Memory B cell (primary cell): ENCODE results near the gene PCNA.
A peak's percentile ranks its signal among the peaks of the same experiment; 100 is the strongest.

ENCODE experiments used
- ATAC-seq: fragments of 150-1000 bp; cut with Tn5 transposase; 2 replicates; pipeline ENCODE4 v1.10.0; 2021; ENCODE audit warnings: low read depth, mild to moderate bottlenecking, moderate library complexity
- DNase-seq, 2 donors: peaks; one replicate each; pipeline ENCODE4 v3.0.0; 2022; ENCODE audit warnings: low spot score in 2 of 2
- H3K27ac Mint-ChIP-seq: one replicate; pipeline ENCODE4 v1.8.0; 2022; ENCODE audit warnings: mild to moderate bottlenecking, moderate library complexity, mixed read lengths
- H3K27me3 Mint-ChIP-seq: one replicate; pipeline ENCODE4 v1.8.0; 2022; ENCODE audit warnings: mixed read lengths
- H3K36me3 Mint-ChIP-seq: one replicate; pipeline ENCODE4 v1.8.0; 2022; ENCODE audit warnings: mild to moderate bottlenecking, mixed read lengths
- H3K4me1 Mint-ChIP-seq: one replicate; pipeline ENCODE4 v1.8.0; 2022; ENCODE audit warnings: mixed read lengths
- H3K4me3 Mint-ChIP-seq: one replicate; pipeline ENCODE4 v1.8.0; 2022; ENCODE audit warnings: mild to moderate bottlenecking, moderate library complexity, mixed read lengths
- H3K9me3 Mint-ChIP-seq: one replicate; pipeline ENCODE4 v1.8.0; 2022; ENCODE audit warnings: mixed read lengths

PCNA gene

DNA sequence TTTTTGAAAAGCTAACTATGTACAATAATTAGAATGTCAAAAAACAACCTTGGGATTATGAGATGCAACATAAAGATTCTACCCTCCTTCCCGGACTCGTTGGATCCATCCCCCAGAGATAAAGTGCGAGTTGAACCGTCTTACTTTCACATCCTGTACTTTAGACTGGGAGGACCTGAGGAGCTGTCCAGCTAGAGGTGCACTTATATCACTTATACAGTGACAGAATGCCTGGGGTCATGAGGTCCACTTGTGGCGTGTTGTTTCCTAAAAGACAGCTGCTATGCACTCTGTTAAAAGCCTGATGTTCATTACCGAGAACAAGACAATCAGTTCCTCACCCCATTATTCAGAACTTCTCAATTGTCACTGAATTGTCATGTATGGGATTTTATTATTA, 9.1 kb upstream of the PCNA start:
- peaks cover 24% of the 10 kb centered on the region for H3K4me1 Mint-ChIP-seq
- H3K9me3 Mint-ChIP-seq = no peaks in the 10 kb centered on the region
- DNase-seq (no peak), ATAC-seq (no peak)
- H3K36me3 Mint-ChIP-seq = no peaks in the 10 kb centered on the region
- no peaks in the 10 kb centered on the region for H3K27me3 Mint-ChIP-seq
- H3K4me3 Mint-ChIP-seq = no peak overlapping the region
- peak overlapping the region; percentile 4 for H3K27ac Mint-ChIP-seq

DNA sequence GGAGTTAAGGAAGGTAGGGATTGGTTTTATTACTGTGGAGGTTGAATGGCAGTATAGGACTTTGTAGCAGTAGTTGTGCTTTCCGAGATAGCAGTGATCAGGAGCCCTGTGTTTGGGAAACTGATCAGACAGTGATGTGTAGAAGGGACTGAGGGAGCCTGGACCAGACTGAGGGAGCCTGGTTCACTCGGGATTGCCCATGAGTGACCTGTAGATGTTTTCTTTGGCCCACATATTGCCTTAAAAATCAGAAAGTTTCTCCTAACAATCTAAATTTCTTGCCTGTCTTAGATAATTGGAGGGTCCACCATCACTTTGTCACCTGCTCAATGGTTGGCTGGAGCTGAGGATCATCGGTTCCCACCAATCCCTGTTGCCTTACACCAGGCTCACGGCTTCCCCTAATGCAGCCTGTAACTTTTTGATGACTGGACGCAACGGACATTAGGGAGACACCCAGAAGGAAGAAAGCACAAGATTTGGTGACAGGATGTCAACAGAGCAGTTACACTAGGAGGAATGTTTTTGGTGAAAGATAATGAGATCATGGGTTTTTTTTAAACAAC, 8.2 kb upstream of the PCNA start:
- Mint-ChIP-seq H3K4me3 (peak overlapping the region; percentile 88), H3K9me3 (no peaks in the 10 kb centered on the region), H3K4me1 (peaks cover 24% of the 10 kb centered on the region), H3K27ac (peak overlapping the region; percentile 92), H3K27me3 (no peaks in the 10 kb centered on the region), H3K36me3 (no peaks in the 10 kb centered on the region)
- ATAC-seq = no peak
- no peak for DNase-seq

DNA sequence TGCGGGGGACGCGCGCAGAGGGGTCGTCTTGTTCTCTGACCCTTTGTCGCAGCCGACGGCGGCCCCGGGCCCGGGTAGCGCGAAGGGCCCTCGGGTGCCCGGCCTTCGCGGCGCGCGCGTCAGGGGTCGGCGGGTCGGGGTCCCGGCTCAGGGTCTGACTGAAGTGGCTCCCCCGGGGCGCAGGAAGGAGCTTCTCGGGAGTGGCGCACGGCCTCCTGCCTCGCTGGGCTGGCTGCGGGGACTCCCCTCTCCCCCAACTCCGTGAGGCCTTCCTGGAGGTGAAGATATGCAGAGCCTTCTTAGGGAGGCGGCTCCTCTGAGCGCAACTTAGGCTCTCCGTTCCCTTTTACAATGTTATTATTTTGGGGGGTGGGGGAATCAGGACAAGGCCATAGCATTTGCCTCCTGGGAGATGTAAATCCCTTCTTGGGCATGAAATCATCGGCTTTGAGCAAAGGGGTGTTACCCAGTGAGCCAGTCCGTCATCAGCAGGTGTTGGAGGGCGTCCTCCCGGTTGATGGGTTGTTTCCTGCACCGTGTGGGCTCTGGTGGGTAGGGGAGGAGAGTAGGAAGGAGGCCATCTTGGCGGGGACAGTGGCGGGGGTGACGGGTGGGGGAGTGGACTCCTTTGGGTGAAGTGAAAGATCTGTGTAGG, 7.6 kb upstream of the PCNA start:
- DNase-seq = peak; percentile 61 to 64
- Mint-ChIP-seq H3K9me3 (no peaks in the 10 kb centered on the region), H3K36me3 (no peaks in the 10 kb centered on the region), H3K27ac (peak overlapping the region; percentile 92), H3K4me3 (peak overlapping the region; percentile 88), H3K27me3 (no peaks in the 10 kb centered on the region), H3K4me1 (peaks cover 24% of the 10 kb centered on the region)
- peak; percentile 49 for ATAC-seq

DNA sequence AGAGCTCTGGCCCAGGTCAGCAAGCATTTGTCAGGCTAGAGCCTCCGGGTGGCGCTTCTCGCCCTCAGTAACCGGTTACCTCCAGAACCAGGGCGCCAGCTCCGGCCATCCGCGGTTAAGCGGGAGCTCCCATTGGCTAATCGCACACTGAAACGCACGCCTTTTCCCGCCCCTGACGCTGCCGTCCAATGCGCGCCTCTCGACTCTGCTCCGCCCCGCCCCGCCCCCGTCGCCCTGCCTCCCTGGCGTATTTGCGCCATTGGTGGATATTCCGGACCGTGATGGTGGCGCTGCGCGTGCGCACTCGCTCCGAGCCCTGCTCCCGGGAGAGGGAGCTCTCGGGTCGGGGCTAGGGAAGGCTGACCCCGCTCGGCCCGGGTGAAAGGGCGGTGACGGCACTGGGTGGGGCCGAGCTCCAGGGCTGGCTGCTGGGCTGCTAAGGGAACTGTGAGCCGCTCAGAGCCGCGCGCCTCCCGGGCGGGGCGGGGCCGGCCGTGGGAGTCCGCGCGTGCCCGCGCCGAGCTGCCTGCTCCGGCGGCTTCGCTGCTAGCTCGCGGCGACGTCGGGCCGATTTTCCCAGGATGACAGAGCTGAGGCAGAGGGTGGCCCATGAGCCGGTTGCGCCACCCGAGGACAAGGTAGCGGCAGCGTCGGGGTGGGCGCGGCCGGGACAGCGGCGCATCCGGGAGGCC, 6.9 kb upstream of the PCNA start, which contains the start of gene CDS2:
Gene CDS2 (plus strand): TSS at position 497 of the 692 bp plus-strand sequence. CDS start 85 bp downstream, at position 582.
- H3K9me3 Mint-ChIP-seq = no peaks in the 10 kb centered on the region
- peak; percentile 80 for ATAC-seq
- no peaks in the 10 kb centered on the region for H3K36me3 Mint-ChIP-seq
- no peaks in the 10 kb centered on the region for H3K27me3 Mint-ChIP-seq
- peak; percentile 99 for DNase-seq
- peak within 1 kb of the TSS; percentile 92 for H3K27ac Mint-ChIP-seq
- peaks cover 24% of the 10 kb centered on the region for H3K4me1 Mint-ChIP-seq
- H3K4me3 Mint-ChIP-seq = peak within 1 kb of the TSS; percentile 88

DNA sequence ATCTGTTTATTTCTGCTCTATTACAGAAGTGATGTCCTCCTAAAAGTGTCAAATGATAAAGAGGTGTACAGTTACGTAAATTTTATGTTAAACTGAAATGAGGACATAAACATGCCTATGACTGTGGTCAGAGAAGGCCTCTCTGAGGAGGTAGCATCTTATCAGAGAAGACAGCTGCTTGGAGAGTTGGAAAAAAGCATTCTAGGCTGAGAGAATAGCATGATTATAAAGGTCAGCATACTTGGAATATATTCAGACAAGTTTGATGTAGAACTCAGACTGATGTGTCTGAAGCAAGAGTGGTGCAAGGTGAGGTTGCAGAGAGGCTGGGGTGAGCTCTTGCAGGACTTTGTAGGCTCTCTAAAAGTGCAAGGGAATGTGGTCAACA, 3.1 kb upstream of the PCNA start:
- Mint-ChIP-seq H3K36me3 (no peaks in the 10 kb centered on the region), H3K4me1 (peaks cover 12% of the 10 kb centered on the region), H3K4me3 (no peak overlapping the region), H3K27me3 (no peaks in the 10 kb centered on the region), H3K27ac (no peak overlapping the region), H3K9me3 (no peaks in the 10 kb centered on the region)
- ATAC-seq (no peak), DNase-seq (no peak)

DNA sequence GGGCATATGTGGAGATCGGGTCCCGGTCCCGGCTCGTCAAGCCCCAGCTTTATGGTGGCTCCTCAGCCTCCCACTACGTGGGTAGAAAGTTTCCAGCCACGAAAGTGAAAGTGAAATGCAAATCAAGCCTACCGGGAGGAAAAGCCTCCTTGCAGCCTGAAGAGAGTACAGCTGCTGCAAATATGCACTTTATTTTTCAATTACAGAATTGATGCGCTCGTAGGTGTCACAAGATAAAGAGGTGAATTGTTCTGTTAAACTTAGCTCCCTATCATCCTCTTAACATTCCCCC, 373 bp upstream of the PCNA start:
- H3K36me3 Mint-ChIP-seq = peaks cover 8% of the 10 kb centered on the region
- H3K27ac Mint-ChIP-seq = peak overlapping the region; percentile 73
- no peak for ATAC-seq
- peak overlapping the region; percentile 93 for H3K4me3 Mint-ChIP-seq
- no peaks in the 10 kb centered on the region for H3K27me3 Mint-ChIP-seq
- DNase-seq = no peak
- peaks cover 3% of the 10 kb centered on the region for H3K4me1 Mint-ChIP-seq
- H3K9me3 Mint-ChIP-seq = no peaks in the 10 kb centered on the region

DNA sequence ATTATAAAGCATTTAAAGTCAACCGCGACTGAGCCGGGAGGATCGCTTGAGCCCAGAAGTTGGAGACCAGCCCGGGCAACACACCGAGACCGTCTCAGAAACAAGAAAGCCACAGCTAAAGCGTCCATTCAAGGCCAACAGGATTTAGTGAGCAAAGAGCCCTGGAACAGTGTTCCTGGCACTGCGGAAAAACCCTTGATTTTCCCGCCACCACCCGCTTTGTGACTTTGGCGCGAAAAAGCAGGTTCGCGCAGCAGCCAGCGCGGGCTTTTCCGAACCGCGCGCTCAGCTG, 669 bp downstream of the PCNA start:
- peaks cover 3% of the 10 kb centered on the region for H3K4me1 Mint-ChIP-seq
- peaks cover 10% of the 10 kb centered on the region for H3K36me3 Mint-ChIP-seq
- H3K4me3 Mint-ChIP-seq = peak overlapping the region; percentile 93

DNA sequence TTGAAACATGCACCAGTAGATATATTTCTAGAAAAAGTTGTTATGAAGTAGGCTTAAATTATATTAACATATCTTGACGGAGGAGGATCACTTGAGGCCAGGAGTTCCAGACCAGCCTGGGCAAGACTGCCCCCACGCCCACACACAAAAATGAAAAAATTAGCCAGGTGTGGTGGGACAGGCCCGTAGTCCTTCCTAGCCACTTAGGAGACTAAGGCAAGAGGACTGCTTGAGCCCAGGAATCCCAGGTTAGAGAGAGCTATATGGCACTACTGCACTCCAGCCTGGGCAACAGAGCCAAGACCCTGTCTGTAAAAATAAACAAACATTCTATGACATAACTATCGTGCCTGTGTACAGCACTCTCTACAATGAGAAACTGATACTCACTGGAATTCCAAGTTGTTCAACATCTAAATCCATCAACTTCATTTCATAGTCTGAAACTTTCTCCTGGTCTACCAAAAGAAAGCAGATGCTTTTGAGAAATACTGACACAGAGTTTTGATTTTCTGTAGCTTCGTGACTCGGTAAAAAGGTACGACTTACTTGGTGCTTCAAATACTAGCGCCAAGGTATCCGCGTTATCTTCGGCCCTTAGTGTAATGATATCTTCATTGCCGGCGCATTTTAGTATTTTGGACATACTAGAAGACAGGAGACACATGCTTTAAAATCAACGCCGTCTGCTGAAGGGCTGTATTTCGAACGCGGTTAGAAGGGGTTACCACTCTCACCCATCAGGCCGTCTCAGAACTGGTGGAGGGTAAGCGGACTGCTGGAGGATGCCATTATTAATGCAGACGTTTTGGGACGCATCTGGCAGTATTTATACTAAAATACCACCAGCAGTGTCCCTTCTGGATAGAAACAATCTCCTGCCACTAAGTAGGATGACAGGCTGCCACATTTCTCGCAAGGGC, 1.3 kb downstream of the PCNA start:
- DNase-seq (no peak), ATAC-seq (no peak)
- Mint-ChIP-seq H3K27ac (peak overlapping the region; percentile 73), H3K27me3 (no peaks in the 10 kb centered on the region), H3K4me1 (peaks cover 5% of the 10 kb centered on the region), H3K4me3 (peak overlapping the region; percentile 93), H3K36me3 (peaks cover 10% of the 10 kb centered on the region), H3K9me3 (no peaks in the 10 kb centered on the region)

More for the DNA sequence above, 669 bp downstream of the PCNA start:
- peak overlapping the region; percentile 73 for H3K27ac Mint-ChIP-seq
- H3K9me3 Mint-ChIP-seq = no peaks in the 10 kb centered on the region
- H3K27me3 Mint-ChIP-seq = no peaks in the 10 kb centered on the region
- ATAC-seq = no peak
- DNase-seq = no peak

DNA sequence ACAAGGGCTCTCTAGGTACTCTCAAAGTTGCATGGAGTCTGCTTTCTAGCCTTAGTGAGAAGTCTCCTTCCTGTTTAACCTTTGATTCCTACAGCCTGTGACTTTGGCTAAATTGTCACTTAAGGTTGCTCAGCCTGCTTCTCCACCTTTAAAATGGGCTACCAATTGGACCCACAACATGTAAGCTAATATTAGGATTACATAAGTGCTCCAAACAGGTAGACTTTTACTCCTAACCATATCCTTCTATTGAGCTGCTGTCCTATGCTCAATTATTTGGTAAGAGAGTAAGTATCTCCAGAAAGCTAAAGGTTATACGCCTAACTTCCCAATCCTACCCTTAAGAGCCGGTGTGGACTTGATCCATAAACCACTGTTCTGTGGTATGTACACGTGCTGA, 2.9 kb downstream of the PCNA start:
- H3K36me3 Mint-ChIP-seq = peaks cover 10% of the 10 kb centered on the region
- peaks cover 9% of the 10 kb centered on the region for H3K4me1 Mint-ChIP-seq
- no peak overlapping the region for H3K4me3 Mint-ChIP-seq
- ATAC-seq (no peak), DNase-seq (no peak)
- H3K27ac Mint-ChIP-seq = no peak overlapping the region
- no peaks in the 10 kb centered on the region for H3K27me3 Mint-ChIP-seq
- H3K9me3 Mint-ChIP-seq = no peaks in the 10 kb centered on the region

DNA sequence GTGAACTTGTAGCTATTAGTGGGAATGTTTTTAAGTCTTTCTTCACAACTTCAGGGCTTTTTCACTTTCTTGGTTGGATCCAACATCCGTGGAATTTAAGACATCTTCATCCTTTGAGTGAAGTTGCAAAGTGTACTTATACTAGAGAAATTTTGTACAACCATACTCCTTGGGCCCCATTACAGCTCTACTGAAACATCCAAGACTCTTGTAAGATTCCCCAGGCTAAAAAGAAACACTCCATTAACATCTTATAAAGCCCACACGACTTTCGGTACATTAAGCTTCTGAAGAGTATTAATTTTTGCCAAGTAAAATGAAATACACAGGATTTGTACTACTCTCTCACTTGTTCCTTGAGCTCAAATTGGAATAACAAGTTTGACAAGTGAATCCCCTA, 5.4 kb downstream of the PCNA start:
- DNase-seq = no peak
- Mint-ChIP-seq H3K27me3 (no peaks in the 10 kb centered on the region), H3K36me3 (peaks cover 10% of the 10 kb centered on the region), H3K4me3 (peak overlapping the region; percentile 17), H3K9me3 (no peaks in the 10 kb centered on the region), H3K4me1 (peaks cover 6% of the 10 kb centered on the region), H3K27ac (no peak overlapping the region)
- ATAC-seq = no peak

DNA sequence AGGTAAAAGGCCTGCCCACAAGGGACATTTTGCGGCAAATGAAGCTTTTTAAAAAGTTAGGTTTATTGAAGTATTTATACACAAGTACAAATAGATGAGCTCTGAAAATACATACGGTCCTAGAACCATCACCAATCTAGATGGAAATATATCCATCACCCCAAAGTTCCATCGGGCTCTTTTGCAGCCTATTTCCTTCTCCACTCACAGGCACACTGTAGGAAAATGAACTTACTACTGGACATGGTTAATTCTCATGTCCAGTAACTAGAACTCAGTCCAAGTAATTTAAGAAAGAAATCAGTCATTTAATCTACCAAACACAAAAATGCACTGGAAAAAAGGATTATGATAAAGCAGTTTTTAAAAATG, 6.2 kb downstream of the PCNA start:
- H3K27me3 Mint-ChIP-seq = no peaks in the 10 kb centered on the region
- no peak for ATAC-seq
- DNase-seq = no peak
- H3K4me1 Mint-ChIP-seq = peaks cover 6% of the 10 kb centered on the region
- H3K9me3 Mint-ChIP-seq = no peaks in the 10 kb centered on the region
- H3K4me3 Mint-ChIP-seq = peak overlapping the region; percentile 94
- H3K36me3 Mint-ChIP-seq = peaks cover 10% of the 10 kb centered on the region
- peak overlapping the region; percentile 96 for H3K27ac Mint-ChIP-seq

DNA sequence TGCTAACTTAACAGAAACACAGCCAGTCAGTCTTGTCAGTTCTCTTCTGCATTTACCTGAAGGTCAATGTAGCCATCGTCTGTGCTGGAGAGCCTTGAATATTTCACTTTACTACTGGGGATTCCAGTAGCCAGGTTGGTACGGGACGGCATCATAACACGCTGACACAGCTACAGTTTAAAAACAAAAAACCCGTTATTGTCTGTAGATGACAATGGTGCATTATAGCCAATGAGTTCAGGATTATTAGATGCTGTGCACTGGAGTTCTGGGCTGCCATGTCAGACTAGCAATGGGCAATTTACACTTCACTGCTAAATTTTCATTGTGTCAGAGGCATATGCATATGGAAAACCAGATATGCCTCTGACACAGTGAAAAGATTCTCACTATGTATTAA, 10.5 kb downstream of the PCNA start:
- ATAC-seq (no peak), DNase-seq (no peak)
- Mint-ChIP-seq H3K27ac (no peak overlapping the region), H3K9me3 (no peaks in the 10 kb centered on the region), H3K4me1 (peaks cover 7% of the 10 kb centered on the region), H3K36me3 (peaks cover 7% of the 10 kb centered on the region), H3K4me3 (no peak overlapping the region), H3K27me3 (no peaks in the 10 kb centered on the region)

DNA sequence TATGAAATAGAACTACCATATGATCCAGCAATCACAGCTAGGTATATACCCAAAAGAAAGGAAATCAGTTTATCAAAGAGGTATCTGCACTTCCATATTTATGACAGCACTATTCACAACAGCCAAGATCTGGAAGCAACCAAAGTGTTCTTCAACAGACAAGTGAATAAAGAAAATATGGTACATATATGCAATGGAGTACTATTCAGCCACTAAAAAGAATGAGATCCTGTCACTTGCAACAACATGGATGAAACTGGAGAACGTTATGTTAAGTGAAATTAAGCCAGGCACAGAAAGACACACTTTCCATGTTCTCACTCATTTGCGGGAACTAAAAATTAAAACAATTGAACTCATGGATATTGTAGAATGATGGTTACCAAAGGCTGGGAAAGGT, 15.3 kb downstream of the PCNA start:
- ATAC-seq (no peak), DNase-seq (no peak)
- Mint-ChIP-seq H3K4me3 (no peak overlapping the region), H3K27ac (peak overlapping the region; percentile 25), H3K36me3 (peaks cover 24% of the 10 kb centered on the region), H3K4me1 (peaks cover 8% of the 10 kb centered on the region), H3K9me3 (no peaks in the 10 kb centered on the region), H3K27me3 (no peaks in the 10 kb centered on the region)

DNA sequence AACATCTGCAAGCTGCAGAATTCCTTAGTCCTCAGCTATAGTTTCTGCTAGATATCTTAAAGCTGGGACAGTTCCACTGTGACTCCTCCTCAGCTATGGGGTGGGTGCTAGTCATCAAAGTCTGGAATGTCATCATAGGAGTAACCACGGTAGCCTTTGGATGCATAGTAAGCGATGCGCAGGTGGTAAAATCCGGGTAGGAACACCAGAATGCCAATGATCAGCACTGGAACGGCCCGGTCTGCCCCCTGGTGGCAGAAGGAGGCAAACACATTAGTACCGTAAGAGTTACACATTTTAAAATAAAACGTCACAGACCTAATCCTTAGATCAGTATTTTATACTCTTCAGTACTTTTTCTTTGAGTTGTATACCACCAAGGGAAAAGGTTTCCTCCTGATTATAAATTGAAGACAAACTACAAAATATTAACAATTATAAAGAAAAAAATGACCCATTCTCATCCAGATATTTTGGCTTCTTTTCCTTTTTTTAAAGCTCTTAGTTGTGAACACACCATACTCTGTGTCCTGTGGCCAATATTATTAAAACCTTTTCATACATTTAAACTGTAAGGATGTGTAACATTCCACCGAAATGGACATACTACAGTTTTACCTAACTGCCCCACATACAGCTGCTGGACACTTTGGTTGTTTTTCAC, 18.9 kb downstream of the PCNA start:
- Mint-ChIP-seq H3K4me1 (peaks cover 6% of the 10 kb centered on the region), H3K36me3 (peaks cover 30% of the 10 kb centered on the region), H3K4me3 (no peak overlapping the region), H3K9me3 (no peaks in the 10 kb centered on the region), H3K27ac (peak overlapping the region; percentile 78), H3K27me3 (no peaks in the 10 kb centered on the region)
- peak; percentile 70 to 76 for DNase-seq
- peak; percentile 76 for ATAC-seq
